Naive B cell (primary cell): ENCODE data around the gene CKM. TPM values are rescaled to one million over a fixed set of nuclear protein-coding genes. Genes with fewer than 3 reads are reported as not detected.
"Not testable (repeated sequence)": the region's sequence is repeated elsewhere in the genome, so short reads cannot be mapped to it uniquely, and the experiment has no call there.

ENCODE experiments used
- ATAC-seq, 2 donors: fragments of 150-1000 bp; cut with Tn5 transposase; 2 replicates each; pipeline ENCODE4 v1.10.0; 2021; ENCODE audit warnings: low read depth in 2 of 2, mild to moderate bottlenecking in 2 of 2, moderate library complexity in 2 of 2
- DNase-seq: peaks from one replicate; pipeline ENCODE4 v3.0.0; 2022
- H3K27ac Mint-ChIP-seq, 6 donors: one replicate each; pipeline ENCODE4 v1.8.0; 2020 to 2022; ENCODE audit warnings: mild to moderate bottlenecking in 6 of 6, mixed read lengths in 6 of 6, moderate library complexity in 5 of 6, inconsistent platforms in 2 of 6
- H3K27me3 Mint-ChIP-seq, 3 donors: one replicate each; pipeline ENCODE4 v1.8.0; 2021 to 2022; ENCODE audit warnings: mixed read lengths in 3 of 3, mild to moderate bottlenecking in 1 of 3
- H3K36me3 Mint-ChIP-seq, 2 donors: one replicate each; pipeline ENCODE4 v1.8.0; 2020 to 2022; ENCODE audit warnings: mixed read lengths in 2 of 2, inconsistent platforms in 1 of 2, mild to moderate bottlenecking in 1 of 2
- H3K4me1 Mint-ChIP-seq, 3 donors: one replicate each; pipeline ENCODE4 v1.8.0; 2020 to 2022; ENCODE audit warnings: mixed read lengths in 3 of 3, inconsistent platforms in 1 of 3, mild to moderate bottlenecking in 1 of 3, moderate library complexity in 1 of 3
- H3K4me3 Mint-ChIP-seq, 8 donors: one replicate each; pipeline ENCODE4 v1.8.0; 2020 to 2022; ENCODE audit warnings: mild to moderate bottlenecking in 8 of 8, mixed read lengths in 8 of 8, moderate library complexity in 8 of 8, inconsistent platforms in 2 of 8
- H3K9me3 Mint-ChIP-seq, 7 donors: one replicate each; pipeline ENCODE4 v1.8.0; 2020 to 2022; ENCODE audit warnings: mixed read lengths in 7 of 7, mild to moderate bottlenecking in 5 of 7, inconsistent platforms in 2 of 7, moderate library complexity in 1 of 7
- polyA plus RNA-seq, 6 donors: library from polyadenylated mRNA; unstranded; fragments of 300-500 nt; fragmentation: Illumina TruSeq; gene quantifications; one replicate each; pipeline ENCODE4 v1.2.3, GENCODE V29; 2021; ENCODE audit warnings: low read depth in 6 of 6

Gene CKM
- polyA plus RNA-seq, 6 donors from 2014 or later, result not detected

DNA sequence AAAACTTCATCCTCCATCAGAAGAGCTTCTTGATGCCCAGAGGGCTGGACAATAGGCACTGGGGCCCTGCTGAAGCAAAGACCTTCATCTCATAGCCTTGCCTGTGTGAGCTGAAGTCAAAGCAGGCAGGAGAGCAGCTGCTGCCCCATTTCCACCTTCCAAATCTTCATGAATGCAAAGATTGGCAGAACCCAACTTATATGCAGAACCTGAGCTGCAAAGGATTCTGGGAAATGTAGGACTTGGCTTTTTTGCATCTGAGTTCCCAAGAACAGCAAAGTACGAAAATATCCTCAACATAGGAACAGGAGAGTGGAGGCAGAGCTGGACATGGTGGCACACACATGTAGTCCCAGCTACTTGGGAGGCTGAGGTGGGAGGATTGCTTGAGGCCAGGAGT is 30.8 kb downstream of the CKM start:
- DNase-seq (no peak), ATAC-seq (no peak)
- Mint-ChIP-seq H3K9me3 (peaks cover 0 to 11% (median 8%) of the 10 kb centered on the region in 7 donors), H3K4me1 (no peaks in the 10 kb centered on the region), H3K27me3 (no peaks in the 10 kb centered on the region), H3K4me3 (peak overlapping the region in 1 of 8 donors; percentile 32), H3K27ac (peak overlapping the region in 1 of 6 donors; percentile 83), H3K36me3 (peaks cover 13 to 50% of the 10 kb centered on the region in 2 donors)

DNA sequence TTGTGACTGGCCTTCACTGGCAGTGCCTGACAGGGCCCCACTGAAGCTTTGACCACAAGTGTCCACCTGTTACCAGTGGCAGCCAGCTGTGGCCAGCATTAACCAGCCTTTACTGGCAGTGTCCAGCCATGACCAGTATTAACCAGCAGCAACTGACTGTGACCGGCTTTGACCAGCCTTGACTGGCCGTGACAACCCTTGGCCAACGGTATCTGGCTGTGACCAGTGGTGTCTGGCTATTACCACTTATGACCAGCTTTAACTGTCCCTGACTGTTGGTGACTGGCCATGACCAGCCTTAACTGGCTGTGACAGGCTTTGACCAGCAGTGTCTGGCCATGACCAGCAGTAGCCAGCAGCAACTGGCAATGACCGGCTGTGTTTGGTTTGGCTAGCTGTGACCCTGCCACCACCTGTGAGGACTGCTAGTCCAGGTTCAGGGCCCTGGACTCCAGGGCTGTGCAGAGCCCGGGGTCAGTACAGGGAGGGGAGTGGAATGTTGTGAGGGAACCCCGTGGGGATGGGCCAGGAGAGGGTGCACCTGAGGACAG is 32.2 kb downstream of the CKM start:
- ATAC-seq (no peak), DNase-seq (no peak)
- no peaks in the 10 kb centered on the region for H3K27me3 Mint-ChIP-seq
- H3K27ac Mint-ChIP-seq, result no peak overlapping the region
- H3K9me3 Mint-ChIP-seq, result peaks cover 0 to 12% (median 8%) of the 10 kb centered on the region in 7 donors
- H3K4me3 Mint-ChIP-seq, result no peak overlapping the region
- H3K36me3 Mint-ChIP-seq, result peaks cover 13 to 49% of the 10 kb centered on the region in 2 donors
- H3K4me1 Mint-ChIP-seq, result no peaks in the 10 kb centered on the region

DNA sequence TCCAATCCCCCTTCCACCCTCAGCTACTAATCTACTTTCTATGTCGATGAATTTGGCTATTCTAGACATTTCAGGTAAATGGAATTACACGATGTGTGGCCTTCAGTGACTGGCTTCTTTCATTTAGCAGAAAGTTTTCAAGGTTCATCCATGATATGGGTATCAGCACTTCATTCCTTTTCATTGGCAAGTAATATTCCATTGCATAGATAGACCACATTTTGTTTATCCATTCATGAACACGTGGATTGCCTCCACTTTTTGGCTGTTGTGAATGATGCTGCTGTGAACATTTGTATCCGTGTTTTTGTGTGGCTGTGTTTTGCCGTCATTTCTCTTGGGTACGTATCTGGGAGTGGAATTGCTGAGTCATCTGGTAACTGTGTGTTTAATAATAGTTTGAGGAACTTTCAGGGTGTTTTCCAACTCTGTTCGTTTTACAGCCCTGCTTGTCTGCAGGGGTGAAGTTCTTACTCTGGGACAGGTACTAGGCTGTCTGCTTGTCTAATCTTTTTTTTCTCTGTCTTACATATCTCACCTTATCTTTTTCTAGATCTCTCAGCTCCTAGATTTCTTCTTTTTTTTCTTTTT is 39.1 kb downstream of the CKM start:
- H3K4me3 Mint-ChIP-seq, result no peak overlapping the region
- H3K27ac Mint-ChIP-seq, result no peak overlapping the region
- H3K36me3 Mint-ChIP-seq, result peaks cover 15 to 22% of the 10 kb centered on the region in 2 donors
- H3K9me3 Mint-ChIP-seq, result peaks cover 0 to 8% (median 3%) of the 10 kb centered on the region in 7 donors
- H3K27me3 Mint-ChIP-seq, result no peaks in the 10 kb centered on the region
- no peak for ATAC-seq
- DNase-seq, result no peak
- H3K4me1 Mint-ChIP-seq, result peaks cover 0 to 3% (median 0%) of the 10 kb centered on the region in 3 donors

DNA sequence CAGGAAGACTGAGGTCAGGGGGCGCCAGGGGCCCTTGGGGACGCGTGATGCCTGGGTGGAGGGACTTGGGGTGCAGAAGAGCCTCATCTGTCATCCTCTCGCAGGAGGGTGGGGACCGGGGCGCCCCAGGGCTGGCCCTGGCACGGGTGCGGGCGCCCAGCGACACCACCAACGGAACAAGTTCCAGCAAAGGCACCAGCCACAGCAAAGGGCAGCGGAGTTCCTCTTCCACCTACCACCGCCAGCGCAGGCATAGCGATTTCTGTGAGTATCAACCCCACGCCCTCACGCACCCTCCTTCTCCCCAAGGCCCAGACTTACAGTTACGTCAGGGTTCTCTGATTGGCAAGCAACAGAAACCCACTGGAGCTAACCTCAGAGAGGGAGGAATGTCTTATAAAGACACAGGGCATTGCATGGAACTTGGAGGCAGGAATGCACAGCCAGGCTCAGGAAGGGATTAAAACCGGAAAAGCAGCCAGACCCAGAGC is 42.2 kb downstream of the CKM start:
- ATAC-seq (no peak), DNase-seq (no peak)
- Mint-ChIP-seq H3K27ac (no peak overlapping the region), H3K9me3 (peaks cover 0 to 8% (median 3%) of the 10 kb centered on the region in 7 donors), H3K4me1 (peaks cover 0 to 3% (median 0%) of the 10 kb centered on the region in 3 donors), H3K27me3 (no peaks in the 10 kb centered on the region), H3K36me3 (peaks cover 14% of the 10 kb centered on the region in 2 donors), H3K4me3 (peak overlapping the region in 1 of 8 donors; percentile 16)

DNA sequence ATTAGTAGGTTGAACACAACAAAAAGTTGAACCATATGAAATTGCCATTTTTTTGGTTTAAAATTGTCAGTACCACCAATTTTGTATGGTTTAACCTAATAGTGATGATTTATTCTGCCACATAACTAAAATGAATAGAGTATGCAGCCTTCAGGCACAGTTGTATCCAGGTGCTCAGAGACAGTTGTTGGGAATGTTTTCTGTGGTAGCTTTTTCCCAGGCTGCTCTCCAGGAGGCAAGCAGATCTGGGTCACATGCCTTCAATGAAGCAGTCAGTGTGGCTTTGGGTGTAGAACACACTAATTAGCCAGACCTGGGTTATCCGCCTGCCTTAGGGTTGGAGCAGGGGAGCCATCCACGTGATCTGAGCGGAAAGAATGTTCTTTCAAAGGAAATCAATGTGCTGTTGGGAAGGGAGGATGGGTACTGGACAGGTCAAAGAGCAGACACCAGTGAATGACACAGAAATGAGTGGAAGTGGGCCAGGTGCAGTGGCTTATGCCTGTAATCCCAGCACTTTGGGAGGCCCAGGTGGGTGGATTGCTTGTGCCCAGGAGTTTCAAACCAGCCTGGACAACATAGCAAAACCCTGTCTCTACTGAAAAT is 43.0 kb downstream of the CKM start:
- Mint-ChIP-seq H3K27ac (peak overlapping the region in 1 of 6 donors; percentile 69), H3K4me1 (peaks cover 0 to 3% (median 0%) of the 10 kb centered on the region in 3 donors), H3K4me3 (no peak overlapping the region), H3K9me3 (peaks cover 0 to 8% (median 3%) of the 10 kb centered on the region in 7 donors), H3K27me3 (no peaks in the 10 kb centered on the region), H3K36me3 (peaks cover 12 to 14% of the 10 kb centered on the region in 2 donors)
- ATAC-seq (no peak), DNase-seq (no peak)

DNA sequence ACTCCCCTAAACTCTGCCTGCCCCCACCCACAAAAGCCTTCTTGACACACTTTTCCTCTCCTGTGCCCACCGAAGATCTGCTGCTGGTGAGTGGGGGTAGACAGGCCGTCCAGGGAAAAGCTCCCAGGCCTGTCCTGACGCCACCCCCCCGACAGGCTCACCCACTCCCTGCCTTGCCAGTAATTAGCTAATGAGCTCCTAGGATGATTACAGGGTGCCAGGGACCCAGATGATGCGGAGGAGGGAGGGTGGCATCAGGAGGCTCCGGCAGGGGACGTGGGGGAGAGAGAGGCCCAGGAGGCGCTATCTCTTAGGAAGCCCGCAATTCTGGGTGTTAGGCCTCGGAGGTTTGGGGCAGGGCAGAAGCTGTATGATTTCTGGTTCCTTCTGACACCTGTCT is 44.6 kb downstream of the CKM start:
- Mint-ChIP-seq H3K36me3 (peaks cover 5 to 8% of the 10 kb centered on the region in 2 donors), H3K4me3 (no peak overlapping the region), H3K27ac (no peak overlapping the region), H3K9me3 (peaks cover 0 to under 1% (median 0%) of the 10 kb centered on the region in 7 donors), H3K4me1 (no peaks in the 10 kb centered on the region), H3K27me3 (no peaks in the 10 kb centered on the region)
- no peak for ATAC-seq
- DNase-seq, result no peak

DNA sequence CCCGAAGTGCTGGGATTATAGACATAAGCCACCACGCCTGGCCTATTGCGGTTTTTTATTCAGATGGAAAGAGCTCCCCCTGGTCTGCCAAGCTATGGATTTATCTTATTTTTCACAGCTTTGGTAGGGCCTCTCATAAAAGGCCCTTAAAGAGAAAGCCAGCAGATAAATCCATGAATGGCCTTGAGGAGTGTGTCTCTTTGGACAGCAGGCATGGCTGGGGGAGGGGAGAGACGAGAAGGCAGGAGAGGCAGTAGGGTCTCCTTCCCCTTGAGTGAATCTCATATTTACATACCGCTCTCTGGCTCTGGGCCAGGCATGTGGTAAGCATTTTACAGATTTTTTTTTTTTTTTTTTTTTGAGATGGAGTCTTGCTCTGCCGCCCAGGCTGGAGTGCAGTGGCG is 46.4 kb downstream of the CKM start:
- H3K27ac Mint-ChIP-seq, result no peak overlapping the region
- DNase-seq (no peak), ATAC-seq (no peak)
- H3K27me3 Mint-ChIP-seq, result no peaks in the 10 kb centered on the region
- H3K36me3 Mint-ChIP-seq, result peaks cover 5 to 8% of the 10 kb centered on the region in 2 donors
- no peaks in the 10 kb centered on the region for H3K9me3 Mint-ChIP-seq
- H3K4me1 Mint-ChIP-seq, result no peaks in the 10 kb centered on the region
- H3K4me3 Mint-ChIP-seq, result no peak overlapping the region

DNA sequence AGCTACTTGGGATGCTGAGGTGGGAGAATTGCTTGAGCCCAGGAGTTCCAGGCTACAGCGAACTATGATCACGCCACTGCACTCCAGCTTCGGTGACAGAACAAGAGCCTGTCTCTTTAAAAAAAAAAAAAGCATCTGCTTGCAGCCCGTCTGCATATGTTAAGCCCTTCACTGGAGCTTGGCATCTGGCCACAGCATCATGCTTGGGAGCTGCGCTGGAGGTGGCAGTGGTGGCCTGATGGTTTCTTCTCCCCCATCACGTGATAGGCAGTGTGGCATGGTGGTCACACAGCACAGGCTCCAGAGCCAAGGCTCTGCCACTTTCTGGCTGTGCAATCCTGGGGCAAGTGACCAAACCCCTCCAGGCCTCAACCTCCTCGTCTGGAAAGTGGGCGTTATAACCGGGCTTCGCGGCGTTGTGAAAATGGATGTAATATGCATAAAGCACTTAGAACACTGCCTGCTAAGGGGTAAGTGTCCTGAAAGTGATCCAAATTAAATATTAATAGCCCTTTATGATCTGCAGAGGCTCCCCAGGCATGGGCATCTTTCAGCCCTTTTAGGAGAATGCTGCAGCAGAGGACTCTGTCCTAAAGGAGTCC is 47.2 kb downstream of the CKM start:
- no peak for DNase-seq
- peak overlapping the region in 1 of 6 donors; percentile 18 for H3K27ac Mint-ChIP-seq
- no peaks in the 10 kb centered on the region for H3K27me3 Mint-ChIP-seq
- H3K9me3 Mint-ChIP-seq, result no peaks in the 10 kb centered on the region
- H3K4me1 Mint-ChIP-seq, result no peaks in the 10 kb centered on the region
- peaks cover 5 to 8% of the 10 kb centered on the region in 2 donors for H3K36me3 Mint-ChIP-seq
- no peak for ATAC-seq
- H3K4me3 Mint-ChIP-seq, result no peak overlapping the region

DNA sequence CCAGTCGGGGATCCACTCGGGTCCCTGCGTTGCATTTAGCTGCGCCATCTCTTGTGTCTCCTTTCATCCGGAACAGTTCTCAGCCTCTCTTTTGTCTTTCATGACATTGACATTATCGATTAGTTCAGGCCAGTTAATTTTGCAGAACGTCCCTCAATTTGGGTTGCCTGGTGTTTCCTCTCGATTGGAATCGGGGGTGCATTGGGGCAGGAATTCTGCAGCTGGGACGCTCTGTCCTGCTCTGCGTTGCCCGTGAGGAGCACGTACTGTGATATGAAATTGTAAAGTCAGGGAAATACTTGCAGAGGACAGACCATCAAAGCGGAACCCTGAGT is 49.2 kb downstream of the CKM start:
- no peak for ATAC-seq
- peaks cover 0 to 8% of the 10 kb centered on the region in 2 donors for H3K36me3 Mint-ChIP-seq
- H3K27ac Mint-ChIP-seq, result peak overlapping the region in 1 of 6 donors; percentile 73

DNA sequence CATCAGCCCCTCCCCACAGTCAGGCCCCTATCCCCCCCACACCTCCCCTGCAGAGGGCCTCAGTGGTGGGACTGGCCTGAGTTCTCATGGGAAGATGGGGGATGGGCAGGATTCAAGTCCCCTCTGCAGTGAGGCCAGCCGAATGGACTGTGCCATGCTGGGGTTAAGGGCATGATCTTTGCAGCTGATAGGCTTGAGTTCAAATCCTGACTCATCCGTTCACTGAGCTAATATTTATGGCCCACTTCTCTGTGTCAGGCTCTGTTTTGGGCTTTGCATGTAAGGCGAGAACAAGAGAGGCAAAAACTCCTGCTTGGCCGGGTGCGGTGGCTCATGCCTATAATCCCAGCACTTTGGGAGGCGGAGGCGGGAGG is 51.0 kb downstream of the CKM start:
- Mint-ChIP-seq H3K36me3 (peaks cover 0 to 8% of the 10 kb centered on the region in 2 donors), H3K27ac (no peak overlapping the region), H3K27me3 (no peaks in the 10 kb centered on the region), H3K4me3 (no peak overlapping the region), H3K4me1 (no peaks in the 10 kb centered on the region), H3K9me3 (no peaks in the 10 kb centered on the region)
- ATAC-seq (no peak), DNase-seq (no peak)

More for the DNA sequence above, 49.2 kb downstream of the CKM start:
- Mint-ChIP-seq H3K27me3 (no peaks in the 10 kb centered on the region), H3K4me3 (no peak overlapping the region), H3K4me1 (no peaks in the 10 kb centered on the region), H3K9me3 (no peaks in the 10 kb centered on the region)
- DNase-seq, result no peak

DNA sequence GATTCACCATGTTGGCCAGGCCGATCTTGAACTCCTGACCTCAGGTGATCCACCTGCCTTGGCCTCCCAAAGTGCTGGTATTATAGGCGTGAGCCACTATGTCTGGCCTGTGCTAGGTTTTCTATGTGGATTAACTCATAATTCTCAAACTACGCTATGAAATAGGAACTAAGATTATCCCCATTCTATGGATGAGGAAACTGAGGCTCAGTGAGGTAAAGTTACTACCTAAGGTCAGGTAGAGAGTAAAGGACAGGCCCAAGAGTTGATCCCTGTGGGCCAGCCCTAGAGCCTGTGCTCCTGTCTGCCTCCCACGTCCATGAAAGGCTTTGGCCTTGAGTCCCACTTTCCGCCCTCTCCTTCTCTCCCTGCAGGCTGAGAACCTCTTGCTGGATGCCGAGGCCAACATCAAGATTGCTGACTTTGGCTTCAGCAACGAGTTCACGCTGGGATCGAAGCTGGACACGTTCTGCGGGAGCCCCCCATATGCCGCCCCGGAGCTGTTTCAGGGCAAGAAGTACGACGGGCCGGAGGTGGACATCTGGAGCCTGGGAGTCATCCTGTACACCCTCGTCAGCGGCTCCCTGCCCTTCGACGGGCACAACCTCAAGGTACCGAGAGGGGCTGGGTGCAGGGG is 51.5 kb downstream of the CKM start:
- ATAC-seq, result no peak
- no peak for DNase-seq
- H3K27ac Mint-ChIP-seq, result peak overlapping the region in 1 of 6 donors; percentile 33
- H3K4me3 Mint-ChIP-seq, result no peak overlapping the region
- no peaks in the 10 kb centered on the region for H3K27me3 Mint-ChIP-seq
- H3K36me3 Mint-ChIP-seq, result peaks cover 0 to 3% of the 10 kb centered on the region in 2 donors
- no peaks in the 10 kb centered on the region for H3K4me1 Mint-ChIP-seq
- no peaks in the 10 kb centered on the region for H3K9me3 Mint-ChIP-seq

DNA sequence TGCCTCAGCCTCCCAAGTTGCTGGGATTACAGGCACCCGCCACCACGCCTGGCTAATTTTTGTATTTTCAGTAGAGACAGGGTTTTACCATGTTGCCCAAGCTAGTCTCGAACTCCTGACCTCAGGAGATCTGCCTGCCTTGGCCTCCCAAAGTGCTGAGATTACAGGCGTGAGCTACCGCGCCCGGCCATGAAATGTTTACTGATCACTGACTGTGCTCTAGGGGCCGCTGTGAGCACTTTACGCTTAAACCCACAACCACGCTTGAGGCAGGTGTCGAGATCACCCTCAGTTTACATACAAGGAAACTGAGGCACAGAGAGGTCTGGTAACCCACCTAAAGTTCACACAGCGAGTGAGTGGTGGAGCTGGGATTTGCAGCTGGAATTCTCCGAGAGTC is 52.7 kb downstream of the CKM start:
- H3K36me3 Mint-ChIP-seq, ATAC-seq, DNase-seq, H3K9me3 Mint-ChIP-seq, H3K27ac Mint-ChIP-seq, H3K27me3 Mint-ChIP-seq, H3K4me3 Mint-ChIP-seq, H3K4me1 Mint-ChIP-seq: not testable (repeated sequence)

DNA sequence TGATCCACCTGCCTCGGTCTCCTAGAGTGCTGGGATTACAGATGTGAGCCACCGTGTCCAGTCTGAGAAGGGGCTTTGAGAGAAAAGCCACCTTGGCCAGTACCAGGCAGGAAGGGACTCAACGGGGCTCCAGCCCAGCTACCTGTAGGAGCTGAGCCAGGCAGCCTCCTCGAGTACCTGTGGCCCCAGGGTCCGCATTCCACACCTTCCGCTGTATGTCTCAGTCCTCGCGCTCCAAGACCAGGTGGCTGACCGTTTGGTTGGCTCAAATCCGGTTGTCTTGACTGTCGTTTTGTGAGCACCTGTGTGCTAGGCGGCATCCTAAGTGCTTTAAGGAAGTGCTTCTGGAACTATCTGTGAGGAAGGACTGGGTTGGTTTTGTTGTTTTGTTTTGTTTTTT is 55.4 kb downstream of the CKM start:
- Mint-ChIP-seq H3K4me3 (no peak overlapping the region), H3K27ac (no peak overlapping the region), H3K4me1 (peaks cover 5% of the 10 kb centered on the region in 3 donors), H3K9me3 (no peaks in the 10 kb centered on the region), H3K27me3 (no peaks in the 10 kb centered on the region), H3K36me3 (no peaks in the 10 kb centered on the region)
- DNase-seq (no peak), ATAC-seq (no peak)
